ENCODE measurements around the gene OPN1MW3.
"Not testable (repeated sequence)": the region's sequence is repeated elsewhere in the genome, so short reads cannot be mapped to it uniquely, and the experiment has no call there.

- not testable (repeated sequence) for TF ChIP-seq EZH2 (IDR thresholded peaks at IDR 0.05; ENCODE audit: low read depth)
- TF ChIP-seq, protein P1, sequence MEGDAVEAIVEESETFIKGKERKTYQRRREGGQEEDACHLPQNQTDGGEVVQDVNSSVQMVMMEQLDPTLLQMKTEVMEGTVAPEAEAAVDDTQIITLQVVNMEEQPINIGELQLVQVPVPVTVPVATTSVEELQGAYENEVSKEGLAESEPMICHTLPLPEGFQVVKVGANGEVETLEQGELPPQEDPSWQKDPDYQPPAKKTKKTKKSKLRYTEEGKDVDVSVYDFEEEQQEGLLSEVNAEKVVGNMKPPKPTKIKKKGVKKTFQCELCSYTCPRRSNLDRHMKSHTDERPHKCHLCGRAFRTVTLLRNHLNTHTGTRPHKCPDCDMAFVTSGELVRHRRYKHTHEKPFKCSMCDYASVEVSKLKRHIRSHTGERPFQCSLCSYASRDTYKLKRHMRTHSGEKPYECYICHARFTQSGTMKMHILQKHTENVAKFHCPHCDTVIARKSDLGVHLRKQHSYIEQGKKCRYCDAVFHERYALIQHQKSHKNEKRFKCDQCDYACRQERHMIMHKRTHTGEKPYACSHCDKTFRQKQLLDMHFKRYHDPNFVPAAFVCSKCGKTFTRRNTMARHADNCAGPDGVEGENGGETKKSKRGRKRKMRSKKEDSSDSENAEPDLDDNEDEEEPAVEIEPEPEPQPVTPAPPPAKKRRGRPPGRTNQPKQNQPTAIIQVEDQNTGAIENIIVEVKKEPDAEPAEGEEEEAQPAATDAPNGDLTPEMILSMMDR (conservative IDR thresholded peaks at IDR 0.05): not testable (repeated sequence)
Measured at GRCh38 chrX:154233620-154234019, 23.8 kb upstream of the OPN1MW3 start.
